ENCODE data around the gene ZAR1L.
"Not testable (repeated sequence)": the region's sequence is repeated elsewhere in the genome, so short reads cannot be mapped to it uniquely, and the experiment has no call there.

ZAR1L gene

GRCh38 chr13:32315238-32316027, at the start of gene ZAR1L, which contains the start of gene BRCA2:
Gene ZAR1L, minus strand, starts transcription at chr13:32315363. Its CDS starts 3,438 bp downstream, at chr13:32311925.
Gene BRCA2, plus strand, starts transcription at chr13:32315508. Its CDS starts 953 bp downstream, at chr13:32316461.
- Histone ChIP-seq H3K9me3 (ENCODE audit: control insufficient read depth, low read length) (no peaks in the 10 kb centered on the region), H3K36me3 (ENCODE audit: control insufficient read depth, insufficient read depth, low read length, severe bottlenecking) (no peaks in the 10 kb centered on the region), H3K9ac (ENCODE audit: low read length) (peak within 1 kb of the TSS; percentile 86), H3K4me1 (ENCODE audit: control insufficient read depth, insufficient read depth, low read length) (peaks cover 9% of the 10 kb centered on the region), H3K4me3 (ENCODE audit: low read length) (peak within 1 kb of the TSS; percentile 86), H3K27me3 (replicated peaks; ENCODE audit: control insufficient read depth, insufficient read depth, low read length) (no peaks in the 10 kb centered on the region)
- DNase-seq (ENCODE audit: low read depth) = peak; percentile 97

- no peak overlapping the region for H3K9ac ChIP-seq (ENCODE audit: low read length)
Observed at GRCh38 chr13:32362574-32362973, 47.4 kb upstream of the ZAR1L start.

GRCh38 chr13:32355935-32356334, 40.8 kb upstream of the ZAR1L start:
- H3K9me3 ChIP-seq (ENCODE audit: control insufficient read depth, low read length); DNase-seq (ENCODE audit: low read depth); H3K36me3 ChIP-seq (ENCODE audit: control insufficient read depth, insufficient read depth, low read length, severe bottlenecking); H3K9ac ChIP-seq (ENCODE audit: low read length); H3K4me3 ChIP-seq (ENCODE audit: low read length); H3K27me3 ChIP-seq (replicated peaks; ENCODE audit: control insufficient read depth, insufficient read depth, low read length); H3K4me1 ChIP-seq (ENCODE audit: control insufficient read depth, insufficient read depth, low read length): not testable (repeated sequence)

More at GRCh38 chr13:32362574-32362973, 47.4 kb upstream of the ZAR1L start:
- DNase-seq (ENCODE audit: low read depth) = no peak
- no peaks in the 10 kb centered on the region for H3K4me1 ChIP-seq (ENCODE audit: control insufficient read depth, insufficient read depth, low read length)
- no peak overlapping the region for H3K4me3 ChIP-seq (ENCODE audit: low read length)
- H3K36me3 ChIP-seq (ENCODE audit: control insufficient read depth, insufficient read depth, low read length, severe bottlenecking) = no peaks in the 10 kb centered on the region
- no peaks in the 10 kb centered on the region for H3K9me3 ChIP-seq (ENCODE audit: control insufficient read depth, low read length)
- H3K27me3 ChIP-seq (replicated peaks; ENCODE audit: control insufficient read depth, insufficient read depth, low read length) = no peaks in the 10 kb centered on the region

- no peak for DNase-seq (ENCODE audit: low read depth)
- Histone ChIP-seq H3K4me3 (ENCODE audit: low read length) (no peak overlapping the region), H3K9me3 (ENCODE audit: control insufficient read depth, low read length) (no peaks in the 10 kb centered on the region), H3K27me3 (replicated peaks; ENCODE audit: control insufficient read depth, insufficient read depth, low read length) (no peaks in the 10 kb centered on the region), H3K4me1 (ENCODE audit: control insufficient read depth, insufficient read depth, low read length) (no peaks in the 10 kb centered on the region), H3K9ac (ENCODE audit: low read length) (no peak overlapping the region), H3K36me3 (ENCODE audit: control insufficient read depth, insufficient read depth, low read length, severe bottlenecking) (no peaks in the 10 kb centered on the region)
Observed at GRCh38 chr13:32354040-32354439, 38.9 kb upstream of the ZAR1L start.

- H3K4me3 ChIP-seq (ENCODE audit: low read length); DNase-seq (ENCODE audit: low read depth); H3K4me1 ChIP-seq (ENCODE audit: control insufficient read depth, insufficient read depth, low read length); H3K27me3 ChIP-seq (replicated peaks; ENCODE audit: control insufficient read depth, insufficient read depth, low read length); H3K9ac ChIP-seq (ENCODE audit: low read length); H3K36me3 ChIP-seq (ENCODE audit: control insufficient read depth, insufficient read depth, low read length, severe bottlenecking); H3K9me3 ChIP-seq (ENCODE audit: control insufficient read depth, low read length): not testable (repeated sequence)
Observed at GRCh38 chr13:32350839-32351441, 35.8 kb upstream of the ZAR1L start.

- Histone ChIP-seq H3K4me1 (ENCODE audit: control insufficient read depth, insufficient read depth, low read length) (no peaks in the 10 kb centered on the region), H3K4me3 (ENCODE audit: low read length) (no peak overlapping the region), H3K9me3 (ENCODE audit: control insufficient read depth, low read length) (no peaks in the 10 kb centered on the region), H3K36me3 (ENCODE audit: control insufficient read depth, insufficient read depth, low read length, severe bottlenecking) (no peaks in the 10 kb centered on the region), H3K27me3 (replicated peaks; ENCODE audit: control insufficient read depth, insufficient read depth, low read length) (no peaks in the 10 kb centered on the region), H3K9ac (ENCODE audit: low read length) (no peak overlapping the region)
- no peak for DNase-seq (ENCODE audit: low read depth)
Observed at GRCh38 chr13:32347651-32348050, 32.5 kb upstream of the ZAR1L start.

- Histone ChIP-seq H3K36me3 (ENCODE audit: control insufficient read depth, insufficient read depth, low read length, severe bottlenecking) (no peaks in the 10 kb centered on the region), H3K27me3 (replicated peaks; ENCODE audit: control insufficient read depth, insufficient read depth, low read length) (no peaks in the 10 kb centered on the region), H3K9me3 (ENCODE audit: control insufficient read depth, low read length) (no peaks in the 10 kb centered on the region), H3K4me1 (ENCODE audit: control insufficient read depth, insufficient read depth, low read length) (peaks cover 9% of the 10 kb centered on the region), H3K9ac (ENCODE audit: low read length) (no peak overlapping the region), H3K4me3 (ENCODE audit: low read length) (no peak overlapping the region)
- no peak for DNase-seq (ENCODE audit: low read depth)
Observed at GRCh38 chr13:32340914-32341313, 25.8 kb upstream of the ZAR1L start.

- peak; percentile 29 for DNase-seq (ENCODE audit: low read depth)
- Histone ChIP-seq H3K27me3 (replicated peaks; ENCODE audit: control insufficient read depth, insufficient read depth, low read length) (no peaks in the 10 kb centered on the region), H3K9ac (ENCODE audit: low read length) (no peak overlapping the region), H3K36me3 (ENCODE audit: control insufficient read depth, insufficient read depth, low read length, severe bottlenecking) (no peaks in the 10 kb centered on the region), H3K4me3 (ENCODE audit: low read length) (no peak overlapping the region), H3K9me3 (ENCODE audit: control insufficient read depth, low read length) (no peaks in the 10 kb centered on the region), H3K4me1 (ENCODE audit: control insufficient read depth, insufficient read depth, low read length) (peaks cover 21% of the 10 kb centered on the region)
Observed at GRCh38 chr13:32334671-32335070, 19.5 kb upstream of the ZAR1L start.

GRCh38 chr13:32330441-32330840, 15.3 kb upstream of the ZAR1L start:
- no peaks in the 10 kb centered on the region for H3K27me3 ChIP-seq (replicated peaks; ENCODE audit: control insufficient read depth, insufficient read depth, low read length)
- DNase-seq (ENCODE audit: low read depth) = peak; percentile 60
- H3K4me3 ChIP-seq (ENCODE audit: low read length) = peak overlapping the region; percentile 26
- peaks cover 12% of the 10 kb centered on the region for H3K4me1 ChIP-seq (ENCODE audit: control insufficient read depth, insufficient read depth, low read length)
- no peaks in the 10 kb centered on the region for H3K9me3 ChIP-seq (ENCODE audit: control insufficient read depth, low read length)
- H3K36me3 ChIP-seq (ENCODE audit: control insufficient read depth, insufficient read depth, low read length, severe bottlenecking) = no peaks in the 10 kb centered on the region
- H3K9ac ChIP-seq (ENCODE audit: low read length) = no peak overlapping the region

GRCh38 chr13:32323912-32324311, 8.7 kb upstream of the ZAR1L start:
- H3K4me1 ChIP-seq (ENCODE audit: control insufficient read depth, insufficient read depth, low read length) = peaks cover 11% of the 10 kb centered on the region
- no peaks in the 10 kb centered on the region for H3K9me3 ChIP-seq (ENCODE audit: control insufficient read depth, low read length)
- H3K9ac ChIP-seq (ENCODE audit: low read length) = no peak overlapping the region
- DNase-seq (ENCODE audit: low read depth) = peak; percentile 62
- H3K4me3 ChIP-seq (ENCODE audit: low read length) = peak overlapping the region; percentile 24
- H3K27me3 ChIP-seq (replicated peaks; ENCODE audit: control insufficient read depth, insufficient read depth, low read length) = no peaks in the 10 kb centered on the region
- no peaks in the 10 kb centered on the region for H3K36me3 ChIP-seq (ENCODE audit: control insufficient read depth, insufficient read depth, low read length, severe bottlenecking)

GRCh38 chr13:32320528-32320927, 5.4 kb upstream of the ZAR1L start:
- H3K9me3 ChIP-seq (ENCODE audit: control insufficient read depth, low read length) = no peaks in the 10 kb centered on the region
- no peak for DNase-seq (ENCODE audit: low read depth)
- peaks cover 16% of the 10 kb centered on the region for H3K4me1 ChIP-seq (ENCODE audit: control insufficient read depth, insufficient read depth, low read length)
- H3K4me3 ChIP-seq (ENCODE audit: low read length) = no peak overlapping the region
- H3K9ac ChIP-seq (ENCODE audit: low read length) = no peak overlapping the region
- H3K36me3 ChIP-seq (ENCODE audit: control insufficient read depth, insufficient read depth, low read length, severe bottlenecking) = no peaks in the 10 kb centered on the region
- H3K27me3 ChIP-seq (replicated peaks; ENCODE audit: control insufficient read depth, insufficient read depth, low read length) = no peaks in the 10 kb centered on the region

Data from adipocyte (in vitro differentiated cells).